HepG2 (cell line): ENCODE measurements around the gene SELENOS. TPM values are rescaled to one million over a fixed set of nuclear protein-coding genes. Genes with fewer than 3 reads are reported as not detected.
A peak's percentile ranks its signal among the peaks of the same experiment; 100 is the strongest.

Experiments
- ATAC-seq: fragments of 200-7000 bp; cut with Tn5 transposase; 3 replicates; pipeline ENCODE4 v1.9.1; 2020; ENCODE audit warnings: mild to moderate bottlenecking, moderate library complexity
- Bru-seq: library from RNA; stranded (reverse); fragments of 400-500 nt; gene quantifications from one replicate; lab custom pipeline; 2021; lab: Mats Ljungman, UMichigan
- BruChase-seq, 2 experiments: library from RNA; stranded (reverse); fragments of 400-500 nt; gene quantifications; one replicate each; lab custom pipeline; 2021; lab: Mats Ljungman, UMichigan
- BruUV-seq: library from RNA; stranded (reverse); fragments of 400-500 nt; replicated peaks from 2 replicates; lab custom pipeline; 2021; lab: Mats Ljungman, UMichigan
- CTCF ChIA-PET: fragments of 300-600 bp; formaldehyde crosslinking; extraction: SDS; loops from one replicate; lab custom pipeline; 2021; ENCODE audit warnings: low total read pairs, inconsistent platforms, low intra/inter-chr PET ratio; lab: Yijun Ruan, JAX
- POLR2A ChIA-PET: fragments of 350-600 bp; sonication (Branson Sonifier 250); formaldehyde crosslinking; loops from one replicate; lab custom pipeline; 2020; ENCODE audit warnings: antibody characterized with exemption, inconsistent platforms; lab: Yijun Ruan, JAX
- DNase-seq: peaks from one replicate; pipeline ENCODE4 v3.0.0-alpha.2; 2015; ENCODE audit warnings: low spot score
- FAIRE-seq: peaks from 3 replicates; lab custom pipeline; 2011; peaks lifted over from hg19 to GRCh38; lab: Jason Lieb, UNC
- H2AFZ ChIP-seq: one replicate; pipeline ENCODE4 v1.6.1; 2011; ENCODE audit warnings: low read length, inconsistent platforms
- H3K27ac ChIP-seq: fragments of 300-600 bp; 3 replicates; pipeline ENCODE4 v1.8.0; 2011; ENCODE audit warnings: mixed run types, mild to moderate bottlenecking, mixed read lengths, low read length, inconsistent platforms; ENCODE audit not compliant: insufficient read depth; ENCODE audit errors: extremely low read length
- H3K27me3 ChIP-seq, 2 experiments: fragments of 200-600 bp in 1 of 2; 2 replicates in 1 of 2; 3 replicates in 1 of 2; pipeline versions ENCODE4 v1.6.0 to v1.8.0; 2011; ENCODE audit warnings: low read length in 2 of 2, mild to moderate bottlenecking in 2 of 2, moderate library complexity in 2 of 2, inconsistent platforms in 1 of 2; ENCODE audit not compliant: insufficient read depth in 2 of 2, control insufficient read depth in 1 of 2
- H3K36me3 ChIP-seq, 2 experiments: fragments of 200-600 bp in 1 of 2; replicated peaks in 1 of 2; 2 replicates in 1 of 2; 3 replicates in 1 of 2; pipeline versions ENCODE4 v1.5.1 to v1.8.0; 2011; ENCODE audit warnings: low read length in 2 of 2, inconsistent platforms in 1 of 2; ENCODE audit not compliant: insufficient read depth in 2 of 2, control insufficient read depth in 1 of 2
- H3K4me1 ChIP-seq: 2 replicates; pipeline ENCODE4 v1.5.1; 2012; ENCODE audit warnings: low read length, inconsistent platforms; ENCODE audit not compliant: insufficient read depth
- H3K4me2 ChIP-seq: 2 replicates; pipeline ENCODE4 v1.6.0; 2011; ENCODE audit warnings: low read depth, low read length, inconsistent platforms
- H3K4me3 ChIP-seq, 3 experiments: fragments of 200-600 bp in 1 of 3; sonication (generic), shearing (Covaris generic) in 1 of 3; replicated peaks in 1 of 3; 2 replicates each; pipeline ENCODE4 v1.5.1; 2011 to 2016; ENCODE audit warnings: low read length in 3 of 3, inconsistent platforms in 2 of 3, low read depth in 2 of 3, mild to moderate bottlenecking in 2 of 3, control low read depth in 1 of 3, mixed read lengths in 1 of 3; ENCODE audit not compliant: insufficient read depth in 1 of 3
- H3K79me2 ChIP-seq: one replicate; pipeline ENCODE4 v1.6.1; 2011; ENCODE audit warnings: low read length, inconsistent platforms; ENCODE audit not compliant: insufficient read depth
- H3K9ac ChIP-seq: 2 replicates; pipeline ENCODE4 v1.6.0; 2011; ENCODE audit warnings: mild to moderate bottlenecking, low read depth, low read length, inconsistent platforms; ENCODE audit not compliant: insufficient read depth
- H3K9me3 ChIP-seq: 2 replicates; pipeline ENCODE4 v1.5.1; 2012; ENCODE audit warnings: mild to moderate bottlenecking, low read length
- H4K20me1 ChIP-seq: 2 replicates; pipeline ENCODE4 v1.6.0; 2011; ENCODE audit warnings: inconsistent platforms, mild to moderate bottlenecking, low read length, moderate library complexity; ENCODE audit not compliant: insufficient read depth
- DDIT3 ChIP-seq: sonication (generic); formaldehyde crosslinking; IDR thresholded peaks from 2 replicates; pipeline ENCODE4 v1.4.0; 2020; ENCODE audit warnings: mild to moderate bottlenecking, missing genetic modification reagents
- FOSL1 ChIP-seq: sonication (generic); formaldehyde crosslinking; IDR thresholded peaks from 2 replicates; pipeline ENCODE4 v1.9.0; 2021; ENCODE audit warnings: missing genetic modification reagents, borderline replicate concordance
- SAFB2 ChIP-seq: sonication (generic); formaldehyde crosslinking; IDR thresholded peaks from 2 replicates; pipeline ENCODE4 v1.5.1; 2020; ENCODE audit warnings: missing genetic modification reagents, low read depth, mild to moderate bottlenecking, borderline replicate concordance
- ZEB1 ChIP-seq: IDR thresholded peaks from 2 replicates; pipeline ENCODE4 v1.6.1; 2012; ENCODE audit warnings: mild to moderate bottlenecking, low read depth, inconsistent platforms; ENCODE audit not compliant: insufficient replicate concordance
- ZKSCAN1 ChIP-seq: fragments of 150-350 bp; IDR thresholded peaks from 2 replicates; pipeline ENCODE4 v1.6.1; 2014; ENCODE audit warnings: low read length
- ZNF597 ChIP-seq: sonication (generic); formaldehyde crosslinking; IDR thresholded peaks from 2 replicates; pipeline ENCODE4 v1.5.0; 2020; ENCODE audit warnings: missing genetic modification reagents
- WGBS: methylation state at CpG from one replicate; pipeline ENCODE4 v1.1.6; 2017; ENCODE audit warnings: low lambda C conversion rate; 5-methylcytosine and 5-hydroxymethylcytosine counted together
- in situ Hi-C: cut with HindIII; loops from 2 replicates; pipeline ENCODE4 v1.10.0; 2017; ENCODE audit warnings: low pct_unique_long_range_greater_than_20kb; ENCODE audit not compliant: extremely low pct_ligation_motif_present
- intact Hi-C: fragments of 100-400 bp; cut with micrococcal nuclease; formaldehyde crosslinking; loops from one replicate; pipeline ENCODE4 v1.10.0; 2022; ENCODE audit not compliant: unreplicated experiment
- long read RNA-seq, 2 experiments: library from RNA in 1 of 2; library from polyadenylated mRNA in 1 of 2; stranded (forward) in 1 of 2; unstranded in 1 of 2; transcript quantifications; one replicate each; pipeline ENCODE4 v2.0.0, GENCODE V29; 2019 to 2022
- polyA minus RNA-seq, 3 experiments: library from RNA; depleted of rRNA, polyadenylated mRNA; stranded (reverse); fragments of >200 nt; gene quantifications; 2 replicates each; pipeline ENCODE4 v1.2.3, GENCODE V29; 2011; ENCODE audit warnings: low replicate concordance in 1 of 3
- polyA plus RNA-seq, 8 experiments: library from polyadenylated mRNA; depleted of rRNA in 3 of 8; stranded (reverse) in 7 of 8; unstranded in 1 of 8; fragments of >200 nt; fragmentation: Illumina TruSeq in 4 of 8; extraction: Trizol in 4 of 8; gene quantifications; 2 replicates each; pipeline versions ENCODE4 v1.2.1 to v1.2.3, GENCODE V29; 2011 to 2016; ENCODE audit warnings: low read depth in 4 of 8, missing spikeins in 1 of 8, mixed read lengths in 1 of 8; ENCODE audit not compliant: insufficient read depth in 1 of 8
- total RNA-seq, 5 experiments: library from RNA; depleted of rRNA; stranded (reverse); fragments of >200 nt; fragmentation: Illumina TruSeq; extraction: Trizol; gene quantifications; 2 replicates each; pipeline ENCODE4 v1.2.3, GENCODE V29; 2016; ENCODE audit warnings: low read depth in 1 of 5
- TF ChIP-seq, protein P1 (sequence below): sonication (generic); formaldehyde crosslinking; IDR thresholded peaks from 2 replicates; pipeline ENCODE4 v1.5.0; 2020; ENCODE audit warnings: mild to moderate bottlenecking, low read depth, missing genetic modification reagents, borderline replicate concordance
- TF ChIP-seq, protein P2 (sequence below), 2 experiments: sonication (generic) in 1 of 2; formaldehyde crosslinking in 1 of 2; IDR thresholded peaks; 2 replicates each; pipeline versions ENCODE4 v1.4.0 to v1.6.1; 2016 to 2020; ENCODE audit warnings: borderline replicate concordance in 1 of 2, low read depth in 1 of 2, mild to moderate bottlenecking in 1 of 2, missing genetic modification reagents in 1 of 2

The SELENOS gene
- 31.6 and 63.0 TPM in 2 replicates for total RNA-seq (2016; rRNA removed; fragmentation: Illumina TruSeq; extraction: Trizol)
- 25.6 and 30.5 TPM in 2 replicates for total RNA-seq (2016; cell fraction: cytosol; rRNA removed; fragmentation: Illumina TruSeq; extraction: Trizol; ENCODE audit: low read depth)
- 31.1 and 66.3 TPM in 2 replicates for total RNA-seq (2016; cell fraction: insoluble cytoplasmic fraction; rRNA removed; fragmentation: Illumina TruSeq; extraction: Trizol)
- 32.0 and 35.3 TPM in 2 replicates for total RNA-seq (2016; cell fraction: membrane; rRNA removed; fragmentation: Illumina TruSeq; extraction: Trizol)
- 52.7 and 62.7 TPM in 2 replicates for total RNA-seq (2016; cell fraction: nucleus; rRNA removed; fragmentation: Illumina TruSeq; extraction: Trizol)
- 56.6 and 66.1 TPM in 2 replicates for polyA plus RNA-seq (2011; rRNA removed)
- 58.8 and 79.4 TPM in 2 replicates for polyA plus RNA-seq (2011; cell fraction: cytosol; rRNA removed)
- 21.8 and 28.5 TPM in 2 replicates for polyA plus RNA-seq (2011; cell fraction: nucleus; rRNA removed)
- polyA plus RNA-seq (2012), result 38.2 and 44.5 TPM in 2 replicates
- 19.0 and 26.3 TPM in 2 replicates for polyA plus RNA-seq (2016; cell fraction: cytosol; fragmentation: Illumina TruSeq; extraction: Trizol; ENCODE audit: low read depth)
- 29.3 and 32.0 TPM in 2 replicates for polyA plus RNA-seq (2016; cell fraction: insoluble cytoplasmic fraction; fragmentation: Illumina TruSeq; extraction: Trizol; ENCODE audit: low read depth)
- 23.0 and 24.1 TPM in 2 replicates for polyA plus RNA-seq (2016; cell fraction: membrane; fragmentation: Illumina TruSeq; extraction: Trizol; ENCODE audit: low read depth)
- polyA plus RNA-seq (2016; cell fraction: nucleus; fragmentation: Illumina TruSeq; extraction: Trizol; ENCODE audit: insufficient read depth, low read depth), result 81.3 and 91.5 TPM in 2 replicates
- 31.0 and 35.1 TPM in 2 replicates for polyA minus RNA-seq (2011; rRNA and poly(A)+ RNA removed; ENCODE audit: low replicate concordance)
- polyA minus RNA-seq (2011; cell fraction: cytosol; rRNA and poly(A)+ RNA removed), result 19.4 and 21.8 TPM in 2 replicates
- 64.9 and 77.1 TPM in 2 replicates for polyA minus RNA-seq (2011; cell fraction: nucleus; rRNA and poly(A)+ RNA removed)
- Bru-seq, nascent RNA, result percentile 94 among the genes with signal in this experiment
- percentile 96 among the genes with signal in this experiment for BruChase-seq, experiment 1, labeled RNA remaining after a 6-hour chase
- percentile 93 among the genes with signal in this experiment for BruChase-seq, experiment 2, labeled RNA remaining after a 2-hour chase
- long read RNA-seq, experiment 1, transcript SELENOS-206 (3 exons, 556 nt), result minor isoform, 6 of 94 reads
- long read RNA-seq, experiment 1, transcript SELENOS-203 (6 exons, 1,188 nt), result major isoform, 73 of 94 reads
- long read RNA-seq, experiment 1, partial matches to known transcripts, result 3 of 94 reads
- long read RNA-seq, experiment 1, other reads (novel, unspliced or antisense), result 3 of 94 reads
- long read RNA-seq, experiment 2, transcript SELENOS-201 (7 exons, 1,439 nt), result minor isoform, 11 of 122 reads
- long read RNA-seq, experiment 2, transcript SELENOS-203 (6 exons, 1,188 nt), result major isoform, 78 of 122 reads
- long read RNA-seq, experiment 2, partial matches to known transcripts, result 10 of 122 reads
- long read RNA-seq, experiment 2, other reads (novel, unspliced or antisense), result 23 of 122 reads

DNA sequence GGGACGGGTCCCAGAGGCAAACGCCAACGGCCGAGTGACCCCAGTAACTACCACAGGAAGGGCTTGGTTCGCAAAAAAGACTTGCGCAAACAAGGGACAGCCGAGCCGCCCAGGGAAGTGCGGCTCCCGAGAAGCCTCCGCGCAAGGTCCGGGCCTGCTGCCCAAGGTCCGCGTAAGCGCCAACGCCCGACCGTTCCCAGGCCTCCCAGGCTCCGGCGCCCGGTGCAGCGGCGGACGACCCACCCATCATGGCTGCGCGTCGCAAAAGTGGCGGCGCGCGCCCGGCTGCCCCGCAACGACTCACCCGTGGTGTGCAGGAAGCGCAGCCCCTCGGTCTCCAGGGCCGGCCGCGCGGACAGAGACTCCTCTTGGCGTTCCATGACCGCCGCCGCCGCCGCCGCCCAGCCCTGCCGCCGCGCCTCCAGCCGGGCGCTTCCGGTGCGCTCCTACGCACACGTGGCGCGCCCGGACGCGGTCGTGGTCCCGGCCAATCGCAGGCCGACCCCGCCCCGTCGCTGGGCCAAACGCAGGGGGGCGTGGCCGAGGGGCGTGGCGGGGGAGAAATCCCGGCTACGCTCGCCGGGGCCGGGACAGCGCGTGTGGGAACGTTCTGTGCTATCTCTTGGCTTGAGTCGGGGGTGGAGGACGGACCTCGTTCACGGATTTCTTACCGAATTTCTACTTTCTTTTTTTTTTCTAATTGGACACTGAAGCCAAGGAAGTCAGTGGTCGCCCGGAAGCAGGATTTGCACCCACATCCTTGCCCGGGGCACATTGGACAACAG lies at the start of gene SELENOS:
Gene SELENOS, minus strand, starts transcription at position 448 of the 785 bp plus-strand sequence. Its CDS starts 68 bp downstream, at position 380.
- intact Hi-C loops (no loop called here), in situ Hi-C loops (no loop called here)
- Histone ChIP-seq H3K27me3 (no peaks in the 10 kb centered on the region; a peak in 2 of 5 replicates), H3K4me1 (peaks cover 30% of the 10 kb centered on the region), H4K20me1 (no peaks in the 10 kb centered on the region), H3K9me3 (no peaks in the 10 kb centered on the region), H2AFZ (peak within 1 kb of the TSS; percentile 67), H3K4me2 (peak within 1 kb of the TSS; percentile 98), H3K36me3 (peaks cover 18 to 46% of the 10 kb centered on the region in 2 experiments), H3K27ac (peak within 1 kb of the TSS; percentile 86), H3K79me2 (peaks cover 20% of the 10 kb centered on the region), H3K9ac (peak within 1 kb of the TSS; percentile 95), H3K4me3 (peak within 1 kb of the TSS; percentile 99 to 100 (median 99))
- ATAC-seq (peak; percentile 95), DNase-seq (peak; percentile 77), FAIRE-seq (no peak)
- WGBS, result 3% methylated on average over 6 of the region's 91 CpGs
- TSS peak; percentile 39 for BruUV-seq
- POLR2A ChIA-PET, result interaction anchor here (1.3 kb wide), 1 partner anchor 18 kb away, joined by 5 read pairs; the partner anchor contains the start of gene SNRPA1
- CTCF ChIA-PET, result interaction anchor here (1.4 kb wide), 1 partner anchor 364 kb away, joined by 3 read pairs; no protein-coding TSS in a partner anchor
- TF ChIP-seq, protein P1, sequence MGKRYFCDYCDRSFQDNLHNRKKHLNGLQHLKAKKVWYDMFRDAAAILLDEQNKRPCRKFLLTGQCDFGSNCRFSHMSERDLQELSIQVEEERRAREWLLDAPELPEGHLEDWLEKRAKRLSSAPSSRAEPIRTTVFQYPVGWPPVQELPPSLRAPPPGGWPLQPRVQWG (CRISPR knock-in tag), result no peak
- TF ChIP-seq DDIT3 (CRISPR knock-in tag) (no peak), SAFB2 (CRISPR knock-in tag) (peak; percentile 79; the same call in 1 of the 2 replicates), ZEB1 (no peak), ZKSCAN1 (no peak), ZNF597 (no peak), FOSL1 (CRISPR knock-in tag) (no peak)
- TF ChIP-seq, protein P2, sequence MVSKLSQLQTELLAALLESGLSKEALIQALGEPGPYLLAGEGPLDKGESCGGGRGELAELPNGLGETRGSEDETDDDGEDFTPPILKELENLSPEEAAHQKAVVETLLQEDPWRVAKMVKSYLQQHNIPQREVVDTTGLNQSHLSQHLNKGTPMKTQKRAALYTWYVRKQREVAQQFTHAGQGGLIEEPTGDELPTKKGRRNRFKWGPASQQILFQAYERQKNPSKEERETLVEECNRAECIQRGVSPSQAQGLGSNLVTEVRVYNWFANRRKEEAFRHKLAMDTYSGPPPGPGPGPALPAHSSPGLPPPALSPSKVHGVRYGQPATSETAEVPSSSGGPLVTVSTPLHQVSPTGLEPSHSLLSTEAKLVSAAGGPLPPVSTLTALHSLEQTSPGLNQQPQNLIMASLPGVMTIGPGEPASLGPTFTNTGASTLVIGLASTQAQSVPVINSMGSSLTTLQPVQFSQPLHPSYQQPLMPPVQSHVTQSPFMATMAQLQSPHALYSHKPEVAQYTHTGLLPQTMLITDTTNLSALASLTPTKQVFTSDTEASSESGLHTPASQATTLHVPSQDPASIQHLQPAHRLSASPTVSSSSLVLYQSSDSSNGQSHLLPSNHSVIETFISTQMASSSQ (IDR thresholded peaks at IDR 0.05; ENCODE audit: low read depth), result no peak
- TF ChIP-seq, protein P2 (CRISPR knock-in tag; IDR thresholded peaks at IDR 0.05; ENCODE audit: borderline replicate concordance), result peak; percentile 49; the same call in 1 of the 2 replicates
